Erythroblast (primary cell): Measurements from ENCODE around the gene CPA4.

Source experiments
- GATA1 ChIP-seq: IDR thresholded peaks from 2 replicates; pipeline ENCODE4 v1.6.1; 2011; ENCODE audit warnings: low read depth, mild to moderate bottlenecking, control low read depth, low read length, moderate library complexity
- POLR2A ChIP-seq: IDR thresholded peaks from 2 replicates; pipeline ENCODE4 v1.6.1; 2011; ENCODE audit warnings: mild to moderate bottlenecking, low read length

DNA sequence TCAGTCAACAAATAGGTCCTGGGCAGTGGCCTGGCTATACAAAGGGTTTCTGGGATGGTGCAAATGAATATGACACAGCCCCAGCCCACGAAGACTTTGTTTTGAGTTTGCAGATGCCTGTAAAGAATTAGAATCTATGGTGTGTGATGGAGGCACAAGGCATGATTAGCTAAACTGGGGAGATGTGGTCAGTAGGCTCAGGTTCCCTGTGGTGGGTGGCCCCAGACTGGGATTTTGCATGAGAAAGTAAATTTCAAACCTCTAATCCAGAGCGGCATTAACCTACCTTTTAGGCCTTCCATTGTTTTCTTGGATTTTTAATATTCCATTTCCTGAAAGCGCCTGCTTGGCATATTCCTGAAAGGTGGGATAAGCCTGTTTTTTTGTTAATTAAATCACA lies 45.3 kb downstream of the CPA4 start:
- TF ChIP-seq POLR2A (no peak), GATA1 (no peak)
